BE2C (cell line): ENCODE data around the gene CCDC40.

ENCODE experiments used
- DNase-seq: peaks from one replicate; pipeline ENCODE4 v3.0.0-alpha.2; 2020
- H3K27me3 ChIP-seq: fragments of 250-450 bp; sonication (Bioruptor Pico); 2 replicates; pipeline ENCODE4 v1.5.1; 2020; ENCODE audit warnings: mild to moderate bottlenecking
- H3K36me3 ChIP-seq: fragments of 250-450 bp; sonication (Bioruptor Pico); 2 replicates; pipeline ENCODE4 v1.5.1; 2020; ENCODE audit warnings: mild to moderate bottlenecking
- H3K4me1 ChIP-seq: fragments of 250-450 bp; sonication (Bioruptor Pico); 2 replicates; pipeline ENCODE4 v1.5.1; 2020
- H3K4me3 ChIP-seq: 2 replicates; pipeline ENCODE4 v1.5.1; 2011; ENCODE audit warnings: low read depth, low read length
- H3K9me3 ChIP-seq: fragments of 250-450 bp; sonication (Bioruptor Pico); 2 replicates; pipeline ENCODE4 v1.5.1; 2020
- CTCF ChIP-seq: IDR thresholded peaks from 2 replicates; pipeline ENCODE4 v1.5.1; 2012; ENCODE audit warnings: mild to moderate bottlenecking, low read depth, low read length

CCDC40 gene

GRCh38 chr17:80058311-80058955, 22.0 kb downstream of the CCDC40 start:
- no peak for TF ChIP-seq CTCF
- H3K36me3 ChIP-seq, result no peaks in the 10 kb centered on the region
- no peaks in the 10 kb centered on the region for H3K9me3 ChIP-seq
- no peaks in the 10 kb centered on the region for H3K4me1 ChIP-seq
- no peaks in the 10 kb centered on the region for H3K27me3 ChIP-seq
- no peak for DNase-seq
- no peak overlapping the region for H3K4me3 ChIP-seq

- H3K4me3 ChIP-seq, result no peak overlapping the region
- no peaks in the 10 kb centered on the region for H3K36me3 ChIP-seq
- H3K9me3 ChIP-seq, result no peaks in the 10 kb centered on the region
- H3K4me1 ChIP-seq, result no peaks in the 10 kb centered on the region
- no peak for TF ChIP-seq CTCF
- DNase-seq, result no peak
- no peaks in the 10 kb centered on the region for H3K27me3 ChIP-seq
Observed at GRCh38 chr17:80060644-80061043, 24.2 kb downstream of the CCDC40 start.

- Histone ChIP-seq H3K27me3 (no peaks in the 10 kb centered on the region), H3K4me3 (no peak overlapping the region), H3K9me3 (no peaks in the 10 kb centered on the region), H3K4me1 (no peaks in the 10 kb centered on the region), H3K36me3 (no peaks in the 10 kb centered on the region)
- DNase-seq, result no peak
- TF ChIP-seq CTCF, result no peak
Observed at GRCh38 chr17:80061421-80061820, 25.0 kb downstream of the CCDC40 start.

- DNase-seq, result no peak
- no peak for TF ChIP-seq CTCF
Observed at GRCh38 chr17:80063830-80064585, 27.6 kb downstream of the CCDC40 start.

GRCh38 chr17:80064696-80065095, 28.3 kb downstream of the CCDC40 start:
- Histone ChIP-seq H3K36me3 (no peaks in the 10 kb centered on the region), H3K9me3 (no peaks in the 10 kb centered on the region), H3K4me1 (no peaks in the 10 kb centered on the region), H3K4me3 (no peak overlapping the region), H3K27me3 (no peaks in the 10 kb centered on the region)
- TF ChIP-seq CTCF, result no peak
- DNase-seq, result no peak

More at GRCh38 chr17:80063830-80064585, 27.6 kb downstream of the CCDC40 start:
- Histone ChIP-seq H3K27me3 (no peaks in the 10 kb centered on the region), H3K36me3 (no peaks in the 10 kb centered on the region), H3K4me3 (no peak overlapping the region), H3K4me1 (no peaks in the 10 kb centered on the region), H3K9me3 (no peaks in the 10 kb centered on the region)
